ENCODE data around the gene SLC9A4.

The SLC9A4 gene

GRCh38 chr2:102485147-102485785 is 12.2 kb downstream of the SLC9A4 start:
- DNase-seq (ENCODE audit: insufficient read length, low spot score) (no peak), FAIRE-seq (no peak)
- no peak for TF ChIP-seq CTCF (IDR thresholded peaks at IDR 0.05; ENCODE audit: insufficient read depth, missing control alignments)

- no peak for DNase-seq (ENCODE audit: insufficient read length, low spot score)
- no peak for TF ChIP-seq CTCF (IDR thresholded peaks at IDR 0.05; ENCODE audit: insufficient read depth, missing control alignments)
- FAIRE-seq: no peak
Observed at GRCh38 chr2:102486941-102487702, 14.1 kb downstream of the SLC9A4 start.

GRCh38 chr2:102487761-102488462 is 14.9 kb downstream of the SLC9A4 start:
- FAIRE-seq (no peak), DNase-seq (ENCODE audit: insufficient read length, low spot score) (no peak)
- no peak for TF ChIP-seq CTCF (IDR thresholded peaks at IDR 0.05; ENCODE audit: insufficient read depth, missing control alignments)

DNA sequence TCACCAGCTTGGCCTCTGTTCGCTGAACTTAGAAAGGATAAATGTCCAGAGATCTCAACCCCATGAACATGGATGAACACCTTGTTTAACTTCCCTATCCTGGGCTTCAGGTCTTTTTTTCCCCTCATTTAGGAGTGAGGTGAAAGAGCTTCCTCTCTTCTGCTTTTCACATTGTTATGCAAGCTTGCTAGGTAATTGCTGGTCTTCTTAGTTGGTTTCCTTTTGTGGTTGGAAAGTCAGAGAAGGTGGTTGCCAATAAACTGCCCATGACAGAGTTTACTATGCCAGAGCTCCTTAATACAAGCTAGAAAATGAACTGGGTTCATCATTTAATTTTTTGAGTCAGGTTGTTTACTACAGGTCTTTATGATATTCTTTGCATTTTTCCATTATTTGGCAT is 16.6 kb downstream of the SLC9A4 start:
- no peak for TF ChIP-seq CTCF (IDR thresholded peaks at IDR 0.05; ENCODE audit: insufficient read depth, missing control alignments)
- FAIRE-seq (no peak), DNase-seq (ENCODE audit: insufficient read length, low spot score) (no peak)

- no peak for TF ChIP-seq CTCF (IDR thresholded peaks at IDR 0.05; ENCODE audit: insufficient read depth, missing control alignments)
- FAIRE-seq: no peak
- DNase-seq (ENCODE audit: insufficient read length, low spot score): no peak
Observed at GRCh38 chr2:102492006-102492405, 19.0 kb downstream of the SLC9A4 start.

GRCh38 chr2:102494570-102494969 is 21.5 kb downstream of the SLC9A4 start:
- FAIRE-seq (no peak), DNase-seq (ENCODE audit: insufficient read length, low spot score) (no peak)
- TF ChIP-seq CTCF (IDR thresholded peaks at IDR 0.05; ENCODE audit: insufficient read depth, missing control alignments): no peak

Data from D721Med (cell line).